ENCODE data around the gene FMNL2. TPM values are rescaled to one million over a fixed set of nuclear protein-coding genes. Genes with fewer than 3 reads are reported as not detected.

Gene FMNL2
- total RNA-seq, 1 experiment from 2014 or later = 33.6 TPM

DNA sequence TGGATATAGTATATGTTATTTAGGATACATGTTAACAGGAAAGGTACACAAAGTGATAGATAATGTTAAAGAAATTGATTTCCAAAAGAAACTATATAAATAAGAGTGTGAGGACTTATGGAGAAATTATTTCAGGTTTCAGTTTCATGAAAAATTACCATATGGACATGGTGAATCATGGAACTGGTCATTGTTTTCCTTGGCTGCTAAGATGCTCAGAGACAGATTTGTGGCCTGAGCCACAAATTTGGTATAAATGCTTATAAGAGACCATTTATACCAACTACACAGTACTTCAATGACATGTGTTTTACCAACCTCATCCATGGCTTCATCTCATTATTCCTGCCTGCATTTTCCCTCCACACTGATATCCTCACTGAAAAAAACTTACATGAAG, 188.1 kb downstream of the FMNL2 start:
- TF ChIP-seq SIN3A (IDR thresholded peaks at IDR 0.05; ENCODE audit: borderline replicate concordance, insufficient read depth, low read depth, low read length) (no peak), POLR2AphosphoS5 (IDR thresholded peaks at IDR 0.05; ENCODE audit: low read depth, low read length) (no peak)
- Histone ChIP-seq H3K4me1 (ENCODE audit: control insufficient read depth, insufficient read depth, low read length) (peaks cover 15% of the 10 kb centered on the region), H3K4me3 (ENCODE audit: low read depth in 2 of 2, low read length in 2 of 2) (no peak overlapping the region), H3K27ac (ENCODE audit: low read length) (no peak overlapping the region), H3K36me3 (ENCODE audit: control insufficient read depth, insufficient read depth, low read length) (no peaks in the 10 kb centered on the region), H3K9me3 (ENCODE audit: control insufficient read depth, insufficient read depth, low read depth, low read length) (no peaks in the 10 kb centered on the region), H3K27me3 (ENCODE audit: control insufficient read depth, insufficient read depth, low read length) (no peaks in the 10 kb centered on the region)
- intact Hi-C loops (cut with micrococcal nuclease; ENCODE audit: unreplicated experiment) = no loop called here
- ATAC-seq (no peak), DNase-seq (ENCODE audit: low read depth, low spot score) (no peak)
- BruUV-seq (replicated peaks) = no TSS peak
- POLR2A ChIA-PET = no interaction called here
- in situ Hi-C loops (cut with HindIII; ENCODE audit: low pct_unique_long_range_greater_than_20kb, low sequenced_read_pairs) = no loop called here
- CTCF ChIA-PET = no interaction called here

DNA sequence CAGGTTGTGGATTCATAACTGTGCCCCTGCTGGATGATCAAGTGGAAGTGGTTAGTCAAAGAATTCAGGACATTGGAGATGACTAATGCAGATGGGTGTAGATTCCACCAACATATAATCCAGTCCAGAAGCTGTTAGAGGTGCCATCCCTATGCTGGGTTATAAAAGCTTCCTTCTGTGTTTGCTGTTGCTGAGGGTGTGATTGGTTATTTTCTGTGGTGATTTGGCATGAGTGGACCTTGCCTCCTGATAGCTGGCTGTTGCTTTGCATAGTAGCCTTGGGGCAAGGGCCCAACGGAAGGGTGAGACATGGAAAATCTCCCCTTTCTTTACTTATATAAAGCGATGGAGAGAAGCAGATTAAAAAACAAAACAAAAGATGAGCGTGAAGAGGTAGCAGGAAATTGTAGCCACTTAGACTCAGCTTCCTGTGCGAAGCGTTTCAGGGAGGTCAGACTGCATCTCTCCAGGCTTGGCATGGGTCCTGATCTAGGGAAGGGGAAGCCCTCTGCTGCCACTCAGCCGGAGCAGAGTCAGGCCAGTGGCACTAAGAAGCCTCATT, 190.4 kb downstream of the FMNL2 start:
- peaks cover 14% of the 10 kb centered on the region for H3K4me1 ChIP-seq (ENCODE audit: control insufficient read depth, insufficient read depth, low read length)
- H3K27me3 ChIP-seq (ENCODE audit: control insufficient read depth, insufficient read depth, low read length) = no peaks in the 10 kb centered on the region
- ATAC-seq (peak; percentile 91), DNase-seq (ENCODE audit: low read depth, low spot score) (peak; percentile 53)
- ChIA-PET POLR2A (no interaction called here), CTCF (no interaction called here)
- H3K27ac ChIP-seq (ENCODE audit: low read length) = peak overlapping the region; percentile 66
- no peak overlapping the region for H3K4me3 ChIP-seq (ENCODE audit: low read depth in 2 of 2, low read length in 2 of 2)
- H3K9me3 ChIP-seq (ENCODE audit: control insufficient read depth, insufficient read depth, low read depth, low read length) = no peaks in the 10 kb centered on the region
- H3K36me3 ChIP-seq (ENCODE audit: control insufficient read depth, insufficient read depth, low read length) = no peaks in the 10 kb centered on the region
- no TSS peak for BruUV-seq (replicated peaks)
- in situ Hi-C loops (cut with HindIII; ENCODE audit: low pct_unique_long_range_greater_than_20kb, low sequenced_read_pairs) = no loop called here
- intact Hi-C loops (cut with micrococcal nuclease; ENCODE audit: unreplicated experiment) = no loop called here
- no peak for TF ChIP-seq TCF7L2 (IDR thresholded peaks at IDR 0.05; ENCODE audit: low read depth, low read length)
- TF ChIP-seq, protein P1, sequence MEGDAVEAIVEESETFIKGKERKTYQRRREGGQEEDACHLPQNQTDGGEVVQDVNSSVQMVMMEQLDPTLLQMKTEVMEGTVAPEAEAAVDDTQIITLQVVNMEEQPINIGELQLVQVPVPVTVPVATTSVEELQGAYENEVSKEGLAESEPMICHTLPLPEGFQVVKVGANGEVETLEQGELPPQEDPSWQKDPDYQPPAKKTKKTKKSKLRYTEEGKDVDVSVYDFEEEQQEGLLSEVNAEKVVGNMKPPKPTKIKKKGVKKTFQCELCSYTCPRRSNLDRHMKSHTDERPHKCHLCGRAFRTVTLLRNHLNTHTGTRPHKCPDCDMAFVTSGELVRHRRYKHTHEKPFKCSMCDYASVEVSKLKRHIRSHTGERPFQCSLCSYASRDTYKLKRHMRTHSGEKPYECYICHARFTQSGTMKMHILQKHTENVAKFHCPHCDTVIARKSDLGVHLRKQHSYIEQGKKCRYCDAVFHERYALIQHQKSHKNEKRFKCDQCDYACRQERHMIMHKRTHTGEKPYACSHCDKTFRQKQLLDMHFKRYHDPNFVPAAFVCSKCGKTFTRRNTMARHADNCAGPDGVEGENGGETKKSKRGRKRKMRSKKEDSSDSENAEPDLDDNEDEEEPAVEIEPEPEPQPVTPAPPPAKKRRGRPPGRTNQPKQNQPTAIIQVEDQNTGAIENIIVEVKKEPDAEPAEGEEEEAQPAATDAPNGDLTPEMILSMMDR (IDR thresholded peaks at IDR 0.05) = no peak
- no peak for TF ChIP-seq POLR2AphosphoS5 (IDR thresholded peaks at IDR 0.05; ENCODE audit: low read depth, low read length)
- no peak for TF ChIP-seq SIN3A (IDR thresholded peaks at IDR 0.05; ENCODE audit: borderline replicate concordance, insufficient read depth, low read depth, low read length)
- TF ChIP-seq, protein P2, sequence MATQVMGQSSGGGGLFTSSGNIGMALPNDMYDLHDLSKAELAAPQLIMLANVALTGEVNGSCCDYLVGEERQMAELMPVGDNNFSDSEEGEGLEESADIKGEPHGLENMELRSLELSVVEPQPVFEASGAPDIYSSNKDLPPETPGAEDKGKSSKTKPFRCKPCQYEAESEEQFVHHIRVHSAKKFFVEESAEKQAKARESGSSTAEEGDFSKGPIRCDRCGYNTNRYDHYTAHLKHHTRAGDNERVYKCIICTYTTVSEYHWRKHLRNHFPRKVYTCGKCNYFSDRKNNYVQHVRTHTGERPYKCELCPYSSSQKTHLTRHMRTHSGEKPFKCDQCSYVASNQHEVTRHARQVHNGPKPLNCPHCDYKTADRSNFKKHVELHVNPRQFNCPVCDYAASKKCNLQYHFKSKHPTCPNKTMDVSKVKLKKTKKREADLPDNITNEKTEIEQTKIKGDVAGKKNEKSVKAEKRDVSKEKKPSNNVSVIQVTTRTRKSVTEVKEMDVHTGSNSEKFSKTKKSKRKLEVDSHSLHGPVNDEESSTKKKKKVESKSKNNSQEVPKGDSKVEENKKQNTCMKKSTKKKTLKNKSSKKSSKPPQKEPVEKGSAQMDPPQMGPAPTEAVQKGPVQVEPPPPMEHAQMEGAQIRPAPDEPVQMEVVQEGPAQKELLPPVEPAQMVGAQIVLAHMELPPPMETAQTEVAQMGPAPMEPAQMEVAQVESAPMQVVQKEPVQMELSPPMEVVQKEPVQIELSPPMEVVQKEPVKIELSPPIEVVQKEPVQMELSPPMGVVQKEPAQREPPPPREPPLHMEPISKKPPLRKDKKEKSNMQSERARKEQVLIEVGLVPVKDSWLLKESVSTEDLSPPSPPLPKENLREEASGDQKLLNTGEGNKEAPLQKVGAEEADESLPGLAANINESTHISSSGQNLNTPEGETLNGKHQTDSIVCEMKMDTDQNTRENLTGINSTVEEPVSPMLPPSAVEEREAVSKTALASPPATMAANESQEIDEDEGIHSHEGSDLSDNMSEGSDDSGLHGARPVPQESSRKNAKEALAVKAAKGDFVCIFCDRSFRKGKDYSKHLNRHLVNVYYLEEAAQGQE (IDR thresholded peaks at IDR 0.05; ENCODE audit: insufficient read depth in 1 of 2, low read depth in 2 of 2, low read length in 1 of 2) = no peak

DNA sequence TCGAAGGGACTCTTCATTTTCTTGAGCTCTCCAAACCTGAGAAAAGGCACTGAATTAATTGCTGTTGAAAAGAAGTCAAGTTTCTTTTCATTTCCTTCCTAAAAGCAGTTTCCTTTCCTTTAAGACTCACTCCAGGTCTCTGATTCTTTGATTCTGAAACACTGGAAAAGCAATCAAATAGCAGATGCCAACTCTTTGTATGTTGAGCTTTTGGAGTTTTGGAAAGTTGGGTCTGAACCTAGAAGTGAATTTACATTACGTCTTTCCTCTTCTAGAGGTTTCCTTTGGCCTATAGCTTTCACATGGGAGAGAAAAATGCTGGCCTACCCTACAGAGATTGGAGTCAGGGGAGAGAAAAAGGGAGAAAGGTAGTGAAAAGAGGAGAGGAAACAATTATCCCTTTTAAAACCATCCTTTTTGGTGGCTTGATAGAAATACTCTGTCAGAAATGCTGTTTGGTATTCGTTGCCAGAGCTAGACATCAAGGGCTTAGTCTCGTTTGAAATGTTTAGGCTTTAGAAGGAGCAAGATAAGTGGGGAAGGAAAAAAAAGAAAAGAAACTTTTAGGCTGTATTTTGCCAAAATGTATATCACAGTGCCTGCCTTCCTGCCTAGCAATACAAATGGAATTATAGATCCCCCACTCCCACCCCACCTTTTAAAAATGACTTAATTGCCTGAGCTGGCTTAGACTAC, 194.6 kb downstream of the FMNL2 start:
- intact Hi-C loops (cut with micrococcal nuclease; ENCODE audit: unreplicated experiment) = no loop called here

More for the DNA sequence above, 194.6 kb downstream of the FMNL2 start:
- ATAC-seq (no peak), DNase-seq (ENCODE audit: low read depth, low spot score) (no peak)
- BruUV-seq (replicated peaks) = no TSS peak
- H3K4me1 ChIP-seq (ENCODE audit: control insufficient read depth, insufficient read depth, low read length) = peaks cover 11% of the 10 kb centered on the region
- H3K36me3 ChIP-seq (ENCODE audit: control insufficient read depth, insufficient read depth, low read length) = no peaks in the 10 kb centered on the region
- H3K9me3 ChIP-seq (ENCODE audit: control insufficient read depth, insufficient read depth, low read depth, low read length) = no peaks in the 10 kb centered on the region
- no peak overlapping the region for H3K27ac ChIP-seq (ENCODE audit: low read length)
- H3K27me3 ChIP-seq (ENCODE audit: control insufficient read depth, insufficient read depth, low read length) = no peaks in the 10 kb centered on the region
- ChIA-PET CTCF (no interaction called here), POLR2A (no interaction called here)
- TF ChIP-seq SIN3A (IDR thresholded peaks at IDR 0.05; ENCODE audit: borderline replicate concordance, insufficient read depth, low read depth, low read length) (no peak), TCF7L2 (IDR thresholded peaks at IDR 0.05; ENCODE audit: low read depth, low read length) (no peak), POLR2AphosphoS5 (IDR thresholded peaks at IDR 0.05; ENCODE audit: low read depth, low read length) (no peak)
- TF ChIP-seq, protein P1 (IDR thresholded peaks at IDR 0.05) = no peak
- TF ChIP-seq, protein P2 (IDR thresholded peaks at IDR 0.05; ENCODE audit: insufficient read depth in 1 of 2, low read depth in 2 of 2, low read length in 1 of 2) = no peak
- in situ Hi-C loops (cut with HindIII; ENCODE audit: low pct_unique_long_range_greater_than_20kb, low sequenced_read_pairs) = no loop called here
- H3K4me3 ChIP-seq (ENCODE audit: low read depth in 2 of 2, low read length in 2 of 2) = no peak overlapping the region

Data from Panc1 (cell line).